GM12878 (cell line): ENCODE measurements around the gene MEN1. TPM values are rescaled to one million over a fixed set of nuclear protein-coding genes. Genes with fewer than 3 reads are reported as not detected.
A peak's percentile ranks its signal among the peaks of the same experiment; 100 is the strongest.

ENCODE experiments used
- BHLHE40 ChIP-seq, 2 experiments: fragments of 450-650 bp in 1 of 2; IDR thresholded peaks; 2 replicates each; pipeline ENCODE4 v1.6.1; 2011 to 2017; ENCODE audit warnings: low read depth in 2 of 2, borderline replicate concordance in 1 of 2, improper control_type of control experiment in 1 of 2, low read length in 1 of 2, mild to moderate bottlenecking in 1 of 2
- CREM ChIP-seq: IDR thresholded peaks from 2 replicates; pipeline ENCODE4 v1.6.1; 2014; ENCODE audit warnings: antibody characterized with exemption, low read depth
- HCFC1 ChIP-seq: fragments of 150-350 bp; IDR thresholded peaks from 2 replicates; pipeline ENCODE4 v1.6.1; 2014; ENCODE audit warnings: low read length
- LARP7 ChIP-seq: fragments of 450-650 bp; IDR thresholded peaks from 2 replicates; pipeline ENCODE4 v1.6.1; 2017; ENCODE audit warnings: mild to moderate bottlenecking
- NKRF ChIP-seq: fragments of 450-650 bp; conservative IDR thresholded peaks from 2 replicates; pipeline ENCODE4 v1.6.1; 2017; ENCODE audit warnings: mild to moderate bottlenecking, moderate library complexity
- NR2F1 ChIP-seq: fragments of 450-650 bp; conservative IDR thresholded peaks from 2 replicates; pipeline ENCODE4 v1.6.1; 2017; ENCODE audit warnings: mild to moderate bottlenecking
- USF2 ChIP-seq: IDR thresholded peaks from 2 replicates; pipeline ENCODE4 v1.6.1; 2011; ENCODE audit warnings: low read depth, low read length, improper control_type of control experiment, borderline replicate concordance
- ZNF687 ChIP-seq: fragments of 450-650 bp; IDR thresholded peaks from 2 replicates; pipeline ENCODE4 v1.6.1; 2017; ENCODE audit warnings: mild to moderate bottlenecking, moderate library complexity
- polyA plus RNA-seq, 11 experiments: library from polyadenylated mRNA; depleted of rRNA in 4 of 11; unstranded in 6 of 11; stranded (reverse) in 5 of 11; fragments of >200 nt; fragmentation: Nextera tagmentation in 4 of 11; fragmentation: Illumina TruSeq in 1 of 11; extraction: Ambion mirVana in 4 of 11; extraction: Trizol in 1 of 11; gene quantifications; 1 replicate in 1 of 11; 2 replicates in 10 of 11; pipeline versions ENCODE4 v1.2.1 to v1.2.3, GENCODE V29; 2011 to 2016; ENCODE audit warnings: inconsistent platforms in 2 of 11, missing spikeins in 2 of 11, low read depth in 1 of 11
- total RNA-seq, 4 experiments: library from RNA; depleted of rRNA in 3 of 4; stranded (reverse); fragments of >200 nt in 3 of 4; fragmentation: Illumina TruSeq in 1 of 4; extraction: Trizol in 1 of 4; gene quantifications; 2 replicates each; pipeline versions ENCODE4 v1.2.1 to v1.2.3, GENCODE V29; 2013 to 2021

Gene MEN1
- total and polyA plus RNA-seq, 10 of the 15 experiments (the other 5 are each of a cell fraction or from before 2014, with no cell fraction given), result 2.5 to 39.7 (median 20.7) TPM

GRCh38 chr11:64802370-64803157 lies 7.8 kb downstream of the MEN1 start (continued):
- peak; percentile 43; the same call in 1 of the 2 replicates for TF ChIP-seq NKRF
- 0 out of 2 replicates have a peak, but pooled peaks have one; percentile 27 for TF ChIP-seq ZNF687
- TF ChIP-seq CREM, result peak; percentile 42; the same call in 1 of the 2 replicates
- no peak for TF ChIP-seq BHLHE40 (IDR thresholded peaks at IDR 0.05; ENCODE audit: borderline replicate concordance in 1 of 2, low read depth in 2 of 2, low read length in 1 of 2)
- no peak for TF ChIP-seq USF2
- TF ChIP-seq LARP7, result peak; percentile 31; the same call in 1 of the 2 replicates
- 0 out of 2 replicates have a peak, but pooled peaks have one; percentile 19 for TF ChIP-seq NR2F1
- 0 out of 2 replicates have a peak, but pooled peaks have one; percentile 7 for TF ChIP-seq HCFC1
